Mesenchymal stem cell (in vitro differentiated cells and primary cell): Measurements from ENCODE around the gene OR2T5.
"Not testable (repeated sequence)": the region's sequence is repeated elsewhere in the genome, so short reads cannot be mapped to it uniquely, and the experiment has no call there.

Experiments
- DNase-seq: peaks from one replicate; pipeline ENCODE4 v3.0.0-alpha.2; 2013
- H2AFZ ChIP-seq: one replicate; pipeline ENCODE4 v1.6.1; 2013; ENCODE audit warnings: low read depth, mild to moderate bottlenecking, control low read depth, inconsistent platforms, low read length, moderate library complexity
- H2AK5ac ChIP-seq: 2 replicates; pipeline ENCODE4 v1.6.1; 2013; ENCODE audit warnings: low read length, moderate library complexity, mild to moderate bottlenecking, inconsistent platforms; ENCODE audit not compliant: severe bottlenecking
- H2BK120ac ChIP-seq: one replicate; pipeline ENCODE4 v1.6.1; 2013; ENCODE audit warnings: low read depth, mild to moderate bottlenecking, inconsistent platforms, low read length, moderate library complexity
- H2BK12ac ChIP-seq, 2 experiments: one replicate each; pipeline ENCODE4 v1.6.1; 2013; ENCODE audit warnings: inconsistent platforms in 2 of 2, low read length in 2 of 2, mild to moderate bottlenecking in 2 of 2, moderate library complexity in 2 of 2, control low read depth in 1 of 2
- H2BK15ac ChIP-seq: one replicate; pipeline ENCODE4 v1.6.1; 2013; ENCODE audit warnings: mild to moderate bottlenecking, low read depth, inconsistent platforms; ENCODE audit not compliant: poor library complexity, severe bottlenecking
- H2BK5ac ChIP-seq: 2 replicates; pipeline ENCODE4 v1.6.1; 2013; ENCODE audit warnings: low read depth, mild to moderate bottlenecking, low read length, control low read depth, inconsistent platforms; ENCODE audit not compliant: poor library complexity, severe bottlenecking
- H3K14ac ChIP-seq, 2 experiments: one replicate each; pipeline ENCODE4 v1.6.1; 2013; ENCODE audit warnings: inconsistent platforms in 2 of 2, low read length in 2 of 2, control low read depth in 1 of 2, mild to moderate bottlenecking in 1 of 2, moderate library complexity in 1 of 2
- H3K18ac ChIP-seq, 2 experiments: one replicate each; pipeline ENCODE4 v1.6.1; 2013; ENCODE audit warnings: inconsistent platforms in 2 of 2, low read length in 2 of 2, control low read depth in 1 of 2, low read depth in 1 of 2, mild to moderate bottlenecking in 1 of 2
- H3K23ac ChIP-seq, 2 experiments: one replicate each; pipeline ENCODE4 v1.6.1; 2013; ENCODE audit warnings: inconsistent platforms in 2 of 2, low read length in 2 of 2, mild to moderate bottlenecking in 2 of 2, moderate library complexity in 2 of 2, control low read depth in 1 of 2
- H3K27ac ChIP-seq: 2 replicates; pipeline ENCODE4 v1.5.1; 2013; ENCODE audit warnings: mild to moderate bottlenecking, moderate library complexity, low read length, control low read depth, inconsistent platforms; ENCODE audit not compliant: poor library complexity, severe bottlenecking
- H3K27me3 ChIP-seq, 2 experiments: 2 replicates each; pipeline versions ENCODE4 v1.6.1 to v1.7.0; 2013; ENCODE audit warnings: low read length in 2 of 2, mild to moderate bottlenecking in 2 of 2, moderate library complexity in 2 of 2, control low read depth in 1 of 2, inconsistent platforms in 1 of 2; ENCODE audit not compliant: control insufficient read depth in 1 of 2, insufficient read depth in 1 of 2
- H3K36me3 ChIP-seq, 2 experiments: 2 replicates each; pipeline versions ENCODE4 v1.6.1 to v1.7.0; 2013; ENCODE audit warnings: low read length in 2 of 2, control low read depth in 1 of 2, inconsistent platforms in 1 of 2, low read depth in 1 of 2, mild to moderate bottlenecking in 1 of 2; ENCODE audit not compliant: insufficient read depth in 2 of 2, control insufficient read depth in 1 of 2
- H3K4ac ChIP-seq, 2 experiments: one replicate each; pipeline ENCODE4 v1.6.1; 2013; ENCODE audit warnings: inconsistent platforms in 2 of 2, low read length in 2 of 2, mild to moderate bottlenecking in 2 of 2, moderate library complexity in 2 of 2, control low read depth in 1 of 2, low read depth in 1 of 2
- H3K4me1 ChIP-seq: 2 replicates; pipeline ENCODE4 v1.6.1; 2013; ENCODE audit warnings: low read depth, low read length, control low read depth; ENCODE audit not compliant: control insufficient read depth, insufficient read depth
- H3K4me2 ChIP-seq: 2 replicates; pipeline ENCODE4 v1.6.1; 2013; ENCODE audit warnings: low read length, mild to moderate bottlenecking, inconsistent platforms; ENCODE audit not compliant: poor library complexity, severe bottlenecking
- H3K4me3 ChIP-seq, 2 experiments: 2 replicates each; pipeline versions ENCODE4 v1.5.1 to v1.7.0; 2013; ENCODE audit warnings: low read length in 2 of 2, mild to moderate bottlenecking in 2 of 2, control low read depth in 1 of 2, low read depth in 1 of 2; ENCODE audit not compliant: insufficient read depth in 1 of 2
- H3K79me1 ChIP-seq: replicated peaks from 2 replicates; pipeline ENCODE4 v1.6.1; 2013; ENCODE audit warnings: mild to moderate bottlenecking, control low read depth, low read length, inconsistent platforms; ENCODE audit not compliant: poor library complexity, severe bottlenecking
- H3K9ac ChIP-seq: 2 replicates; pipeline ENCODE4 v1.7.0; 2013; ENCODE audit warnings: mild to moderate bottlenecking, low read length, moderate library complexity
- H3K9me3 ChIP-seq: 2 replicates; pipeline ENCODE4 v1.7.0; 2013; ENCODE audit warnings: mild to moderate bottlenecking, low read length; ENCODE audit not compliant: control insufficient read depth
- H4K8ac ChIP-seq: one replicate; pipeline ENCODE4 v1.6.1; 2013; ENCODE audit warnings: inconsistent platforms, mild to moderate bottlenecking, low read length, moderate library complexity
- H4K91ac ChIP-seq: one replicate; pipeline ENCODE4 v1.6.1; 2013; ENCODE audit warnings: mild to moderate bottlenecking, low read length, inconsistent platforms
- WGBS: methylation state at CpG from one replicate; pipeline ENCODE4 v1.1.7; 2013; ENCODE audit warnings: mixed read lengths; 5-methylcytosine and 5-hydroxymethylcytosine counted together

Gene OR2T5

GRCh38 chr1:248459117-248459516 lies 29.3 kb upstream of the OR2T5 start:
- not testable (repeated sequence) for H2BK5ac ChIP-seq, H3K27me3 ChIP-seq, H2BK15ac ChIP-seq, H3K4me3 ChIP-seq, H2BK120ac ChIP-seq, H3K9ac ChIP-seq, H3K4me1 ChIP-seq, H3K27ac ChIP-seq, H3K18ac ChIP-seq, H2AK5ac ChIP-seq, H2AFZ ChIP-seq, H3K4me2 ChIP-seq, H3K23ac ChIP-seq, DNase-seq, H3K4ac ChIP-seq, H4K8ac ChIP-seq, H3K79me1 ChIP-seq, H3K9me3 ChIP-seq, H3K36me3 ChIP-seq, H2BK12ac ChIP-seq, H4K91ac ChIP-seq, H3K14ac ChIP-seq
- WGBS = 31% methylated on average over 3 of the region's 7 CpGs

GRCh38 chr1:248471154-248471553 lies 17.2 kb upstream of the OR2T5 start:
- Histone ChIP-seq H3K4me1 (no peaks in the 10 kb centered on the region), H3K4me2 (no peak overlapping the region), H3K79me1 (no peaks in the 10 kb centered on the region), H2AFZ (no peak overlapping the region), H4K91ac (no peak overlapping the region), H3K9me3 (peaks cover 6% of the 10 kb centered on the region), H2BK12ac (no peak overlapping the region), H3K27me3 (no peaks in the 10 kb centered on the region), H4K8ac (no peak overlapping the region), H2BK15ac (no peak overlapping the region), H2BK5ac (no peak overlapping the region), H2BK120ac (no peak overlapping the region), H3K23ac (no peak overlapping the region), H2AK5ac (no peak overlapping the region), H3K14ac (no peak overlapping the region), H3K4ac (no peak overlapping the region), H3K18ac (no peak overlapping the region), H3K27ac (no peak overlapping the region), H3K4me3 (no peak overlapping the region), H3K36me3 (no peaks in the 10 kb centered on the region), H3K9ac (no peak overlapping the region)
- WGBS = 83% methylated on average over 1 of the region's 4 CpGs
- no peak for DNase-seq

DNA sequence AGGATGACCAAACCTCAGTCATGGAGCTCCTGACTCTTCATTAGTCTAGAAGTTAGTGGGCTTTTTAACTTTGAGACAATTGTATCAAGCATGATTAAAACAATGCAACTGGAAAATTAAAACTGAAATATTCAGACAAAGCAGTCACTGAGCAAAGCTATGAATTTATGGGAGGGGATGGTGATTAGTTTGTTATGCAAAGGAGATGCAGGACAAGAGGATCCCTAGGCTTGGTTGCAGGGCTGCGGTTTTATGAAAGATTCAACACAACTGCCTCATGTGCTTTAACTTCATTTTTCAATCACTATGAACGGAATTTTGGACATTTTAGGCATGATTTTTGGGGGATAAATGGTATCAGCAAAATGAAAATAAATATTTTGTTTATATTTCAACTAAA lies 16.3 kb upstream of the OR2T5 start:
- not testable (repeated sequence) for H3K9me3 ChIP-seq, H4K91ac ChIP-seq, H2BK12ac ChIP-seq, H2AFZ ChIP-seq, H3K4ac ChIP-seq, DNase-seq, H3K23ac ChIP-seq, H3K18ac ChIP-seq, H3K4me2 ChIP-seq, H3K4me3 ChIP-seq, H2BK120ac ChIP-seq, H3K36me3 ChIP-seq, H3K27me3 ChIP-seq, H4K8ac ChIP-seq, H3K14ac ChIP-seq, H3K9ac ChIP-seq, H3K79me1 ChIP-seq, H2BK15ac ChIP-seq, H2AK5ac ChIP-seq, H3K27ac ChIP-seq, H3K4me1 ChIP-seq, H2BK5ac ChIP-seq
- no CpG with 5 or more reads among the region's 2 CpGs for WGBS

- not testable (repeated sequence) for H3K4ac ChIP-seq, H3K4me3 ChIP-seq, DNase-seq, H3K79me1 ChIP-seq, H4K91ac ChIP-seq, H3K9me3 ChIP-seq, H2BK15ac ChIP-seq, H3K14ac ChIP-seq, H4K8ac ChIP-seq, H2BK120ac ChIP-seq, H2AFZ ChIP-seq, H3K27me3 ChIP-seq, H2BK12ac ChIP-seq, H3K4me2 ChIP-seq, H2AK5ac ChIP-seq, H3K23ac ChIP-seq, H3K27ac ChIP-seq, H3K36me3 ChIP-seq, H3K4me1 ChIP-seq, H2BK5ac ChIP-seq, H3K18ac ChIP-seq, H3K9ac ChIP-seq
- no CpG with 5 or more reads among the region's 2 CpGs for WGBS
Observed at GRCh38 chr1:248473051-248473450, 15.3 kb upstream of the OR2T5 start, which contains the start of gene OR2T3. OR2T3 (plus strand) TSS chr1:248473351; CDS start chr1:248473351, 0 bp downstream.
